HG03558 (cell line): ENCODE results near the gene EBF3.

Experiments used
- ATAC-seq: cut with Tn5 transposase; IDR thresholded peaks from one replicate; pipeline ENCODE4 v1.9.1; 2021; ENCODE audit warnings: moderate number of reproducible peaks; ENCODE audit not compliant: unreplicated experiment; ENCODE audit errors: extremely low read depth

The EBF3 gene

DNA sequence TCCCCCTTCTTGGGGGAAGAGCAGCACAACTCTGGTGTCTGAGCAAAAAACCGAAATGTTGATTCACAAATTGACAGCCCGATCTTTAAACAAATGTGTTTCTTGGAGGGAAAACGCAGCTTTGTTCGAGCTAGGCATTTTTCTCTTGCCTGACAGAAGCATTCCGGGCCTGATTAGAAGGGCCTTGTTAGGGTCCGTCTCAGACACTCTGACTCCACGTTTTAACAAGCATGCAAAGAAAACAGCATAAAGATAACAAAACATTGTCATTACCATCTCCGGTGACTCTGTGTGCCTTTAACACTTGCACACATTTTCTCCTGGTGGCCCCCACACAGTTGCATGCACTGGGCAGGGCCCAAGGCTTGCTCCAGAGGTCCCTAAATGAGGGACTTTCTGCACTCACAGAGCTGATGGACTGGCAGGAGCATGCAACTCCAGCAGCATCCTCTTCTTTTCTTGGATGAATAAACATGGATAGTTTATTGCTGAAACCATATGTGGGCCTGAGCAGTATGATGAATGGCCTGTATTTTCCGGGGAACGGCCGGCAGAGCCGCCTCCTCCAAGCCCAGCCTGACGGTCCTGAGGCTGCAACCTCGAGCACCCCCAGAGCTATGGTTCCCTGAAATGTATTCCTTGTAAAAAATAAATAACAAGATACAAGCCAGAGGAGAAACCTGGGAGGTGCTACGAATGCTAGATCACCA lies 50.9 kb downstream of the EBF3 start:
- ATAC-seq: no peak

DNA sequence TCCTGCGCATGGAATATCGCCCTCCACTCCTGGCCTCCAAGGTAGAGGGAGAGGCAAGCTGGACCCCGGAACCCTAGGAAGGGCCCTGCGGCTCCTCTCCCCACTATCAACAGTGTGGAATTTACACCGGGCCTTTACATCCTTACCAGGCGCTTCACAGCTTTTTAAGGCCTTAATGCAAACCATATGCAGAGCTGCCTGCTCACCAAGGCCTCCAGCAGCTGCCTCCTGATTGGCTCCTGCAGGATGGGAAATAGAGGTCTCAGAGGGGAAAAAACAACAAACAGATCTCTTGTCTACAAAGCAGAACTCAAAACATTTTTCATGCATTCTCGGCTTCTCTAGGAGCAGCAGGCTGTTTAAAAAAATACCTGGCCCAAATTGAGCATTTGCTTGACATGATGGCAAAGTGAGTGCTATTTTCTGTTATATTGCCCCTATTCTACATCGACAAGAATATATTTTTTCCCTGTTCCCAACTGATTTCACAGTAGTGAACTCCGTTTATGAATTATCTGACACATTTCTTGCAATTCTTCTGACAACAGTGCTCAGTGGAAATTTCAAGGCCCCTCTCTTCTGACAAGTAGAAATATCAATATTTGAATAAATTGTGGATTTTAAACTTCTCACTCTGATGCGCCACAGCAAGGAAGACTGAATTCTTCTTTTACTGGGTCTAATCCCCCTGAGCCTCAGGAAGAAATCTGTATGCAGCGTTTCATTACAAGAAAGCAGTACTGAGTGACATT lies 51.7 kb downstream of the EBF3 start:
- no peak for ATAC-seq

DNA sequence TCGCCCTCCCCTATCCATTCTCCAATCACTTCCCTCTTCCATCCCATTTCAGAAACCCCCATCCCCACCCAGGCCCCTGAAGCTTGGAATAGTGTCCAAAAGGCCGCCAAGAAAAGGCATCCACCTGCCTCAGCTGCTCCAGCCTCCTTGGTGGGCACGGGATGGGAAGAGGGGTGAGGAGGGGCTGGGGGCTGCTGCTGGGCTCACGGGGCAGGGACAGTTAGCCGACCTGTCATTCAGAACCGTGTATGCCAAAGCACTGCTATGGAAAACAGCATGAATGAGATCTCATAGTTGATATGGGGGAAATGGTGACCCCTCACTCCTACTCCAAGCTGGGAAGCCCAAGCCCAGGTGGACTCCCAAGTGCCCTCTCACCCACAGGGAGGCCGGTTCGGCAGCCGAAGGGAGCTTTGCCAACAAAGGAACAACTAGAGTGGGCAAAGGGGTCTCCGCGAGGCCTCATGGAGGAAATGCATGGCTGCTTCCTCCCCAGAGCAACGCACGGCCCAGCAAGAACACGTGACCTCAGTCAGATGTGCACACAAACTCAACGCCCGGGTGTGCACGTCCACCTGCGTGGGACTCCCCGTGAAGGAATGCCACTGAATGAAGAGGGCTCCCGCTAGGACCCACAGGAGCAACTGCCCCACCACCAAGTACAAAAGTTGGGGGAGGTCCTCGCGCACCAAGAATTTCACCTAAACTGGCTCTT lies 52.5 kb downstream of the EBF3 start:
- ATAC-seq: no peak

DNA sequence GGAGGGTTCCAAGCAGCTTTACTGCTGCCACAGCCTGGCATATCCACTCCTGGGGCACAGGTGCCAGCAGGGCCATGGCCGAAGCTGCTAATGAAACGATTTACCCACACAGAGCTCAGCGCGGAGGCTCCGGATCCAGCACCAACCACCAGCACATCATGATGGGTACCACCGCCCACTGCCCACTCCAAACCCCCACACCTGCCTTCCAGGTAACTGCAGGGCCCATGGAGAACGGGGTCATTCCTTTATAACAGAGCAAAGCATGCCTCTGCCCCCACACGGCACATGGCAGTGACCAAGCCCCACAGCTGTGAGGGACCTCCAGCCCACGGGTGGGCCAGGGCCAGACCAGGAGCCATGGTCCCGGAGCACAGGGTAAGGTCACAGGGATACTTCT lies 53.2 kb downstream of the EBF3 start:
- ATAC-seq: no peak

DNA sequence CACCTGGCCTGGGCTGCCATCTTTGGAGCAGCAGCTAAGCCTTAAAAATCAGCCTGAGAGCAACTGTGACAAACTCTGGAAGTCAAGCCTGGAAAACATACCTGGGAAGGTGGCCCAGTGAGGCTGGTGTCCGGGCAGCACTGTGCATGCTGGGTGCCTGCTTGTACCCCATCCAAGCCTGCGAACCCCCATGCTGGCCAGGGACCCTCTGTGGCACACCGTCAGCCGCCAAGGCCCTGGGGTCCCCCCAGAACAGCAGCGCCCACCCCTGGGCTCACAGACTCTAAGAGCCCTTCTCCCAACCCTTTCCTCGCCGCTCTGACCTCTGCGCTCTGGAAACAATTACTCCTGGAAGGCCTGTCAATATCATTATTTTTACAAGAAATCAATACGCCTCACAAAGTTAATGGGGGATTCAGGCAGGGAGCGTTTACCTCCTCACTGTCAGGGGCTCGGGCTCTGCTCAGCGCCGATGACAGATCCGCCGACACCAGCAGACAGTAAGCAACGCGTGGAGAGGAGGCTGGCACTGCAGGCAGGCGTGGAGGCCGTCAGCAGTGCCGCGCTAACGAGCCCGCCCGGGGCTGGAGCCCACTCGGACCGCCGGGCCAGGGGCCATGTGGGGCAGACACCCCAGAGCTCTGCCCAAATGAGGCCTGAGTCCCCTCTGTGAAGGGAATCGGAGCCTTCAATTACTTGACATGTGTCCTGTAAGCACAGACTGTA lies 54.4 kb downstream of the EBF3 start:
- no peak for ATAC-seq

DNA sequence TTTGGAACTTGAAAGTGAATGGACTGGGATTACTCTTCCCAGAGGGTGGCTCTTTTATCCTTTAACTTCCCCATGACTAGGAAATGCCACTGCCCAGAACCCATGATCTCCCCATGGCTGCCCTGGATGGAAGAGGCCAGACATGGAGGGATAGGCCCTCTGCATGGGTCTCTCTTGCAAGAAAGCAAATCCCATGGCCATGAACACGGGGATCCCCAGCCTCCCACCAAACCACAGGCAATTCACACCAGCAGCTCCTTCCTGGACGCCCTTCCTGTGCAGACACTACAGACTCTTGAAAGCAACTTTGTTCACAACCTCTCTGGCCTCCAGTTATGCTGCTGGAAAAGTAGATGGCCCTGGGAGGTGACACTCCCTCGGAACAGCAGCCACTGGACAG lies 55.0 kb downstream of the EBF3 start:
- ATAC-seq: no peak

DNA sequence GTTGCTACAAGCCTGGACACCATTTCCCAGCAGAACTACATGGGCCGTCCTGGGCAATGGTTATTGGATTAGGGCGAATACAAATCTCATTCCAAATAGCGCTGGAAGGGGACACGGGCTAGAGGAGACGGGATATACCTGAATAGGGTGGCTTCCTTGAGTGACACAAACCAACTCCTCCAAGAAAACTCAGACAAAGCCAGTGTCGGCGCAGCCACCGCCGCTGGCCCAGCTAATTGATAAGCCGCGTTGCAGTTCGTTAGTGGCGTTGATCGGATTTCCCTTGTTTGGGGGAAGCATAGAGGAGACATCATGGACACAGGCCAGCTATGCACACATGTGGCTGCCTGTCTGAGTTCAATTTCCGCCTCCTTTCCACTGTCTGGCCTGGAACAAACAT lies 55.7 kb downstream of the EBF3 start:
- no peak for ATAC-seq

DNA sequence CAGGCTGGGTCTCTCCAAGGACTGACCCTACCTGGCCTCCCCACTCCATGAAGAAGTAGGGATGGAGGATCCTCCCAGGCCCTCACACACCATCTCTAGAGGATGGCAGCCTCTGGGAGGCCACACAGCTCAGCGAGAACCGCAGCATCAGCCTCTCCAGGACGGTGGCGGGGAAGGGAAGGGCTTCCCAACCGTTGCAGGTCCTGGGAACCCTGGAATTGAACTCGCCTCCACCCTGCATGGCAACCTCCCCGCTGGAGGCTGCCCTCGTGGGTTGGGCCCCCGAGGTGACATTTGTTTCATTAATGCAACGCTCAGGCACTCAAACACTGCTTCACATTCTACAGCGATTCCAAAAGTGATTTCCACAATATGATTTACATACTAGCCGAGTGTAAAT lies 58.5 kb downstream of the EBF3 start:
- ATAC-seq: no peak

DNA sequence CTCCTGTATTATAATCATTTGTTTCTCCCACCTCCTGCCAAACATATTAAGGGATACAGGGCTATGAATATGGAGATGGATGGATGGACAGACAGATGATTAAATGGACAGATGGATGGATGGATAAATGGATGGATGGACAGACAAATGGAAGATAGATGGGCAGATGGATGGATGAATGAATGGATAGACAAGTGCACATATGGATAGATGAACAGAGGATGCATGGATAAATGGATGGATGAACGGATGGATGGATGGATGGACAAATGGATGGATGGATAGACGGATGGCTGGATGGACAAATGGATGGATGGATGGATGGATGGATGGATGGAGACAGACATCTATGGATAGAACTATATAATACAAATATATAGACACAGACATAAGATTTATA lies 59.8 kb downstream of the EBF3 start:
- ATAC-seq: no peak

DNA sequence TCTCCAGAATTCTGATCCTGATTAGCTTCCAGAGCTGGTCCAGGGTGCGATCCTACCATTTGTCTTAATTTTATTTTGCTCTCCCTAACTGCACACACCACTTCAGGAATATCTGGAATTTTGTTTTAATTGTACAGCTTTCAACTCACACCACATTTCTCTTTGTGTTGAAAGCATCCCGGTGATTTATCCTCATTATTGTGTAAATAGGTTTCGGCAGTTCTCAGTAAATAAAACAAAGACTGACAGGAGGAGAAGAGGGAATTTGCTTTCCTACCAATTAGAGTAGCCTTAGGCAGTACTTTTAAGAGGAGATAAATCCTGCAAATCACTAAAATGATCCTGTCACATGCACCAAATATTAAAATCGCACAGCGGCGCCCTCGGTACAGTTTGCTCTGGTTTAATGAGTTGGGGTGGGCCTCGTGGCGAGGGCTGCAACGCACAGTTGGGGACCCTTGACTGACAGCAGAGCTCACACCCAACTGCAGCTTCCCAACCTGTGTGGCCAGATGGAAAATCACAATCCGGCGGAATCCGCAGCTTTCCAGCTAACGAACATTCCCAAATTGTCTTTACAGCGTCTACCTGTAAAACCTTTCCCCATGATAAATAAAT lies 62.6 kb downstream of the EBF3 start:
- ATAC-seq: no peak

DNA sequence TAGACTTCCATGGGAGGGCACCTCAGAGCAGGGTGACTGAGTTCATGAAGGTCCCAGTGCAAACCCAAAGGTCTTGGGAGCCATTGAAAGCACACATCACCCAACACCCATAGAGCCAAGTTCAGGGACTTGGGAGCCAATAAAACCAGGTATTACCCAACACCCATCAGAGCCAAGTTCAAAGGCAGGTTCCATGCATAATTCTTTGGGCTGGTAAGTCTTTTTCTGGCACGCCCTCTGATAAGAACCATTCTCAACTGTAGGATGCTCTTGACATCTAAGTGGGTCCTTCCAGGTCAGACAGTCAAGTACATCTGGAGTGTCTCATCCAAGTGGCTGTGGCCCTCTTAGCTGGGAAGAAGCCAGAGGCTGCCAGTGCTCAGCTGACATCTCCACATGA lies 63.2 kb downstream of the EBF3 start:
- no peak for ATAC-seq

DNA sequence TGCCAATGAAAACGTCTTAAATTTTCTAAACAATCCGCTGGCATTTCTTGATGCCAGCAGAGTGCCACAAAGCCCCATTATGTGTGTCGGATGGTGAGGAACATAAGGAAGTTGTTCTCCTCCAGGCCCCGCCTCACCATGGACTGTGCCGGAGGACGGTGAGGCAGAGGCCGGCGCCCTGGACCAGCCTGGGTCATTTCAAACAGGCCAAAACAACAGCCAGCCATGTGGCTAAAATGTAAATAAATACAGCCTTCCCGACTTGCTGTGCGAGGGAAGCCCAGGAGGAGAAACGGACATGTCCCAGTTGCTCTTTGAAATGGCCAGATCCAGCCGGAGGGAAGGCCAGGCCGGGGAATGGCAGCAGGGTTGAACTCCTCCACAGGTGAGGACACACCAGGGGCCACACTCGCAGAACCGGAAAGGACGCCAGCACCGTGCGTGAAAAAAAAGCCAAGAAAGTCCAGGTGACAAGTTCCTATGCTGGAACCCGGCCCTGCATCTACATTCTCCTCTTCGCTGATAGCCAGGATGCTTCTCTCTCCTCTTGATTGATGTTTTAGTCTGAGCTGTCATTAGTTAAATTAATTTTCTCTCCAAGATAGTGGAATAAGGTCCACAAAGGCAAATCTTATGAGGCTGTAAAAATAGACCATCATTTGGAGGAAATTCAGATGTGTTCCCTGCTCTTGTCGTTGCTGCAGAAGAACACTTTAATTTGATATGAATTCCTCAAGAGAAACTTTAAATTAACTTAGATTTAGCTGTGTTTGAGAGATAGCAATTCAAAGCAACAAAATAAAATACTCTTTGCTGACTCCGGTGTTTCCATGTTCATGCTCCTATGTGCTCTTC lies 64.6 kb downstream of the EBF3 start:
- ATAC-seq: no peak

DNA sequence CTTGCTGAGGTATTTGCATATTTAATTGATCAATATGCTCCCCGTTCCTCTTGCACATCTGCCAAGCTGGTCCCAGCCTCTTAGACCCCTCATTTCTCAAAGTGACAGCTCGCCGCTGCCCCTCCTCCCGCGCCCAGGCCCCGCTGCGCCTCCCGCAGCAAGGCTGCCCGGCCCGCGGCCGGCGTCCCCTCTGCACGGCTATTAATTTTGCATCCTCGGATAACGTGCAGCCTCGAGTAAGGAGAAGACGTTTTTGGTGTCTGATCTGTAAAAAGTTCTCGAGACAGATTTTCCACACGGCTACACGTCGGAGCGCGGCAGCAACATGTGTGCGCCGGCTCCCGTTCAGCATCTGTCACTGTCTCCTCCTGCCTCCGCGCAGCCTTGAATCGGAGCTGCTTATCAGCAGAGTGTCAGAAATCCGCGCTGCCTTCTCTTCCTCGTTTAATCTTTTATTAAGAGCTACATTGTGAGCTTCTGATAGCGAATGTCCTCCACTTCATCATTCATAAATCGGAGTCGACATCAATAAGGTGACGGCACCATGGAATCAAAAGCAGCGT lies 65.3 kb downstream of the EBF3 start:
- ATAC-seq: no peak

DNA sequence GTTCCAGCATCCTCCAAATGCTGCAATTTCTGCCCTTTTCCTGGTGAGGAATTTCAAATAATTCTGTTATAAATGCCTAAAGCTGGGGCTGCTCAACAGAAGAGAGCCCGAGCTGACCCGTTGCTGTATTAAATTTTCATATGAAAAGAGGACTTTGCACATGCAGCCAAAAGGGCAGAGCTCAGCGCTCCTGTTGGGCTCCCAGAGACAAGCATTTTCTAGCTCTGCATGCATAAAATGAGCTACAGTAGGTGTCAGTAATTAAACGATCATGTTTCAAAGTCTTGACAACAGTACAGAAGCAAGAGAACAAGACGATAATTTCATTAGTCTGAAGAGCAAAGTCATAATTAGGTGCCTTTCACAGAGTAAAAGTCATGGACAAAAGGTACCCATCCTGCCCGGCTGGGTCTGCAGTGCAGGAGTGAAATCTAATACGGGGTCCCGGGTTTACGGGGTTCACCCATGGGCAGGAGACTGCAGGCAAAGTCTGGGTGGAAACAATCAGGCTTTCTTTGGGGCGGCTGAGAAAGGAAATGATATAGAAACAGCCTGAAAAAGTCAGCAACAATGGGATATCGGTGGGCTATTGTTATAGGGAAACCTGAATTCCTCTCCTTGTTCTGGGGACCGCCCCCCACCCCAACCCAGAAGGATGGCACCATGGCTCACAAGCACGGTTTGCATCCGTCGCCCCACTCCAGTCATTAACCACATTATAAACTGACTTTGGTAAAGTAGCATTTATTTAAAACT lies 66.0 kb downstream of the EBF3 start:
- no peak for ATAC-seq

DNA sequence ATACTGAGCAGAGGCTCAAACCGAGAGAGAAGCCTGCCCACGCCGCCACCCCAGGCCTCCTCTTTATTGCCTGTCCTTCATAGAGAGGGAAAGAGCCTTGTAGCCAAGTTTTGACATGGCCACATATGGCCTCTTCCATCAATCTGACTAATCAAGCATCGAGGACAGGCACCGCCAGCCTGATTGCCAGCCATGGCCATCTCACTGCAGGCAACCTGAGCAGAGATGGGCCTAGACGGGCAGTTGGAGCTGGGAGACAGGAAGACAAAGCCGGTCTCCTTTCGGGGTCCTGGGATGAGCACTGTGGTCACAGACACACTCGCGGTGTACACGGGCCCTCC lies 67.2 kb downstream of the EBF3 start:
- ATAC-seq: no peak

DNA sequence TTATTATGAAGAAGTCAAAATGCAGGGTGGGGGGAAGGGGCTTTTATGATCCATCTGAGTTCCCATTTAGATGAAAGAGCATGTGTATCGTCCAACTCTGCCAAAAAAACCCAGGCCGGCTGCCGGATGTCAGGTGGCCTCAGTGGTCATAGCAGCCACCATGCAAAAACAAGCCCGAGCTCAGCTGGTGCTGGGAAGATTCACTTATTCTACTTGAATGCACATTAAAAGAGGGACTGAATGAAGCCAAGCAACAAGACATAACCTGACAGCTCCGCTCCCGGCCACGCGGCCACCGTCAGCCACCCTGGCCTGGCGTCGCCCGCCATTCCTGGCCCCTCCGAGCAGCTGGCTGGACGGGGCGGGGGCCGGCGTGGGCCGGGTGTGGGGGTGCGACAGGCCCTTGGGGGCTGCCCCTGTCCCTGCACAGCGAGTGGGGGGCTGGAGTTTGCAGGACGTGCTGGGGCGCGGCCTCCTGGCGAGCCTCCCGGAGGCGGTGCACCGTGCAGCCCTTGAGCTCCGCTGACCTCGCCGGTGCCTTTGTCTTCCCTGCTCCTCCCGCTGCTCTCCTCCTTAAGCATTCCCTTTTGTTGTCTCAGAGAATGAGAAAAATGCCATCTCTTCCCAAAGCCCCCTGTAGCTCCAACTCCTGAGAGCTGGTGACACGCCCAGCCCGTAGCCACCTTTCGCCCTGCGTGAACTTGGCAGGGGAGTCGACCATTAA lies 67.8 kb downstream of the EBF3 start:
- no peak for ATAC-seq

DNA sequence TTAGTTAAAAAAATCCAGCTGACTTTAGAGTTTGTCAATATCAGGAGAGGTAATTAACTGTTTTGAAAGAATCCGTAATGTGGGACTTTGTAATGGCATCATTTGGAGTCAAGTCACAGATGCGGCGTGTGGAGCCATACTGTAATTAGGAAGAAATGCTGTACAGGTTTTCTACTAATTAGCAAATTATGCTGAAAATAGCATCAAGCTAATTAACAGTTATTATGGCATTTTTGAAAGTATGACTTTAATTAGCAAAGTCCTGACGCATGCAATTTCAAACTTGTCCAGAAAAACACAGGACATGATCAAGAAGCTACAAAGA lies 68.3 kb downstream of the EBF3 start:
- no peak for ATAC-seq

DNA sequence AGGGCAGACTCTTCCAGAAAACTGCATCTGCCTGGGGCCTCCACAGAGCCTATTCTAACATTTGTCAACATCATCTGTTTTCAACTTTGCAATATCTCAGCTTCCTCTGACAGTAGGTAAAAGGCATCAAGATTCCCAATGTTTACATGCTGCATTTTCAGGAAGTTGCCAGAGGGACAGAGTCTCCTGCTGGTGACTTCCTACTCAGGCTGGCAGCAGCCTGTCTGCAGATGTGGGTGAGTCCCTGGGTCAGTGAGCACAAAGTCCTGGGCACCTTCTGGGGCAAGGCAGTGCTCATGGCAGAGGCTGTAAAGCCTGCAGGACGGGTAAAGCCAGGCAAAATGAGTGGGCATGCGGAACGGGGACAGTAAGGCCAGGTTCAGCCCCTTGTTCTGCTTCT lies 69.4 kb downstream of the EBF3 start:
- no peak for ATAC-seq
